GM18951 (cell line): ENCODE results near the gene LRRN1.

Experiments used
- POLR2A ChIP-seq: IDR thresholded peaks from 4 replicates; pipeline ENCODE4 v1.6.1; 2011; ENCODE audit warnings: mild to moderate bottlenecking; ENCODE audit not compliant: insufficient read length, insufficient read depth; ENCODE audit errors: extremely low read depth
- in situ Hi-C: fragments of 300-500 bp; cut with MboI; formaldehyde crosslinking; loops from one replicate; pipeline ENCODE4 v1.12.0; 2022; ENCODE audit warnings: low sequenced_read_pairs, mixed read lengths, inconsistent platforms; ENCODE audit not compliant: unreplicated experiment

Gene LRRN1

GRCh38 chr3:3893590-3893989 is 94.4 kb downstream of the LRRN1 start:
- in situ Hi-C loops: no loop called here
- TF ChIP-seq POLR2A: no peak
